Stimulated activated CD8-positive, alpha-beta memory T cell treated with anti-CD3 and anti-CD28 coated beads, Interleukin-7, amount 100 ng/mL, for 4 hours (primary cell): ENCODE measurements around the gene LRRC74B.
"Not testable (repeated sequence)": the region's sequence is repeated elsewhere in the genome, so short reads cannot be mapped to it uniquely, and the experiment has no call there.

Source experiments
- DNase-seq, 2 donors: peaks; one replicate each; pipeline ENCODE4 v3.0.0-alpha.2; 2020; ENCODE audit warnings: low read depth in 2 of 2

LRRC74B gene

DNA sequence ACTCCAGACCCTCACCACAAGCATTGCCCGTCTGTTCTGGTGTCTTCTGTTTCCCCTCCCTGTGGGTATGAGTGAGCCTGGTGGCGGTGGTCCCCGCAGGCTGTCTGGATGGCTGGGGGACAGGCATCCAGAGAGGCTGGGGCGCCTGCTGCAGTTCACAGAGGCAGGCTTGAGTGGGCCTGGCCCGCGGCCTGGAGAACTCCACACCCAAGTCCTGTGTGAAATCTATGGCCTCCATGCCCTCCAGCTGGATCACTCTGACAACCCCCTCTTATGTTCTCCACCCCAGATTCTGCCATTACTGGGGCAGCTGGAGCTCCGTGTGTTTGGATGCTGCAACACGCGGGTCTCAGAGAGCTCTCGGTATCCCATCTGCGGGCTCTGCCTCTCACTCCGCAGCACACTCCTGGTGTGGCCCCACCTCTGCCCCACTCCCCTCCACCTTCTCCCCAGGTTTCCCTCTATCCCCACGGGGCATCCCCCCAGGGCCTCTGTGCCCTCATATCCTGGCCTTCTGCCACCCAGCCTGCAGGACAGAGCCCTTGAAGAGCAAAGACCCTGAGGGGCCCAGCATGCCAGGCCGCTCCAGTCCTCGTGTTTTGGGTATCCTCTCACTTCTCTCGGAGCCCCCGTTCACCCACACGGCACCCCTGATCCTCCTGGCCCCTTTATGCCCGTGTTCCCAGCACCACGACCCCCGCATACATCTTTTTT is 31.3 kb downstream of the LRRC74B start:
- no peak for DNase-seq

DNA sequence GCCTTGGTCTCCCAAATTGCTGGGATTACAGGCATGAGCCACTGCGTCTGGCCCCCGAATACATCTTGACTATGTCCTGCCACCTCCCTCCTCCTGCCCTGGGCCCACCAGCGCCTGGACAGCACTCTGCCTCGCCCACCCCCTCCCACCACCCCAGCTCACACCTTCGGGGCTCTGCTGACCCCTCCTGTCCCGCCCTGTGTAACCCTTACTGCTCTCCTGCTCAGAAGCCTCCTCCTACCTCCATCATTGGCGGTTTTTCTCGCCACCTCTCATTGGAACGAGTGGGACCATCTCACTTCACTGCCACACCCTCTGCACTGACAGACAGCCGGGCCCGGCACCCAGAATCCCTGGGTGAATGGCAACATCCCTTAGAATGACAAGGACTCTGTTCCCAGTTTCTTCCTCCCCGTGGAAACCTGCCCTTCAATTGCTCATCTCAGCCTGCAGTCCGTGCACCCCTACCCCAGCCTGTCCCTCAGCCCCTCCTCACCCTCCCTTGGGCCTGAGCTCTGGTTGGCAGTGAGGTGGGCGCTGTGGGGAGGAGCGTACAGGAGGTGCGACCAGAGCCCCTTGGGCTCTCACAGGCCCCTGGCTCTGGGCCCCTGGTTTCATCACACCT is 32.2 kb downstream of the LRRC74B start:
- DNase-seq, result no peak

- no peak for DNase-seq
These were observed 33.2 kb downstream of the LRRC74B start for GRCh38 chr22:21078916-21079315.

GRCh38 chr22:21079493-21079892 is 33.7 kb downstream of the LRRC74B start:
- DNase-seq, result no peak

- no peak for DNase-seq
These were observed 34.8 kb downstream of the LRRC74B start for GRCh38 chr22:21080435-21081137.

DNA sequence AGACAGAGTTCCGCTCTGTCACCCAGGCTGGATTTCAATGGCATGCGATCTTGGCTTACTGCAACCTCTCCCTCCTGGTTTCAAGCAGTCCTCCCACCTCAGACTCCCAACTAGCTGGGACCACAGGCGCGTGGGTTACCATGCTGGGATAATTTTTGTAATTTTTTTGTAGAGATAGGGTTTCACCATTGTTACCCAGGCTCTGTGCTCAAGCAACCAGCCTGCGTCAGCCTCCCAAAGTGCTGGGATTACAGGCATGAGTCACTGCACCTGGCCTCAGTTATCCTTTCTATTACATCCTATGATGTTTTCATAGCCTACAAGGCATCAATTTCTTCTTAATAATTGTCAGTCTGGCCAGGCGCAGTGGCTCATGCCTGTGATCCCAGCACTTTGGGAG is 36.5 kb downstream of the LRRC74B start:
- DNase-seq, result no peak

DNA sequence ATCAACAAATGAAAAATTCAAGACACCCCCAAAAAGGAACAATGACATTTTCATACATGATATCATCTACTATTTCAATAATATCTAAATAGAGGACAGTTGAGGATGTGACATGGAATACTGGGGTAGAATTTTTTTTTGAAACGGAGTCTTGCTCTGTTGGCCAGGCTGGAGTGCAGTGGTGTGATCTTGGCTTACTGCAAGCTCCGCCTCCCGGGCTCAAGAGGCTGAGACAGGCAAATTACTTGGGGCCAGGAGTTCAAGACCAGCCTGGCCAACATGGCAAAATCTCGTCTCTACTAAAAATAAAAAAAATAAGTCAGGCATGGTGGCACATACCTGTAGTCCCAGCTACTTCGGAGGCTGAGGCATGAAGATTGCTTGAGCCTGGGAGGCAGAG is 41.4 kb downstream of the LRRC74B start:
- no peak for DNase-seq

- not testable (repeated sequence) for DNase-seq
These were observed 42.2 kb downstream of the LRRC74B start for GRCh38 chr22:21087926-21088325.

GRCh38 chr22:21091220-21091619 is 45.5 kb downstream of the LRRC74B start:
- DNase-seq, result not testable (repeated sequence)

DNA sequence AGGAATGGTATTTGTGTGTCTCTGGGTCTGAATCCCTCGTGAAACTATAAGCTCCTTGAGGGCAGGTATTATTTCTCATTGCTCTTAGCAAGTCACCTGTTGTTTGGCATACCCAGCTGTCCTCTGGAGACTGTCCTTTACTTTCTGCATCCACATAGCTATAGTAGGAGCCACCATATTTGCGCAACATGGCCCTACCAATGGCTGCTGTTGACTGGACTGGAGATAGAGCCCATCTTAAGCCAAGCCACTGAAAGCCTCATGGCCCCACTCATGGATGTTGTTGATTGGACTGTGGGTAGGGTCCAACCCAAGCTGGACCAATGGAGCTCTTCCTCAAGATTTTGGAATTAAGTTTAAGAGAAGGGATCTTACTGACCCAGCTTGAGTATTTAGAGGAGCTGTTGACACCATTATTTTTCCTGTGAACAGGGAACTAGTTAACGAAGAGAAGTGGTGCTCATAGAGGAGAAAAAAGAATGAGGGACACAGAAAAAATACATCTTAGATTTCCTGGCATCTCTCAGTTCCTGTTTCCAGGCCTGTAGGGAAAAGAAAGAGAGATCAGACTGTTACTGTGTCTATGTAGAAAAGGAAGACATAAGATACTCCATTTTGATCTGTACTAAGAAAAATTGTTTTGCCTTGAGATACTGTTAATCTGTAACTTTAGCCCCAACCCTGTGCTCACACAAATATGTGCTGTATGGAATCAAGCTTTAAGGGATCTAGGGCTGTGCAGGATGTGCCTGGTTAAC is 47.2 kb downstream of the LRRC74B start:
- no peak for DNase-seq

DNA sequence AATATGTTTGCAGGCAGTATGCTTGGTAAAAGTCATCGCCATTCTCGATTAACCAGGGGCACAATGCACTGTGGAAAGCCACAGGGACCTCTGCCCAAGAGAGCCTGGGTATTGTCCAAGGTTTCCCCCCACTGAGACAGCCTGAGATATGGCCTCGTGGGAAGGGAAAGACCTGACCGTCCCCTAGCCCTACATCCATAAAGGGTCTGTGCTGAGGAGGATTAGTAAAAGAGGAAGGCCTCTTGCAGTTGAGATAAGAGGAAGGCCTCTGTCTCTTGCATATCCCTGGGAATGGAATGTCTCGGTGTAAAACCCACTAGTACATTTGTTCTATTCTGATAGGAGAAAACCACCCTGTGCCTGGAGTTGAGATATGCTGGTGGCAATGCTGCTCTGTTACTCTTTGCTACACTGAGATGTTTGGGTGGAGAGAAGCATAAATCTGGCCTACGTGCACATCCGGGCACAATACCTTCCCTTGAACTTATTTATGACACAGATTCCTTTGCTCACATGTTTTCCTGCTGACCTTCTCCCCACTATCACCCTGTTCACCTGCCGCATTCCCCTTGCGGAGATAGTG is 47.9 kb downstream of the LRRC74B start:
- not testable (repeated sequence) for DNase-seq

- no peak for DNase-seq
These were observed 49.4 kb downstream of the LRRC74B start for GRCh38 chr22:21094911-21095772.

GRCh38 chr22:21095773-21096107 is 50.0 kb downstream of the LRRC74B start:
- DNase-seq, result no peak

- not testable (repeated sequence) for DNase-seq
These were observed 51.1 kb downstream of the LRRC74B start for GRCh38 chr22:21096878-21097277.

DNA sequence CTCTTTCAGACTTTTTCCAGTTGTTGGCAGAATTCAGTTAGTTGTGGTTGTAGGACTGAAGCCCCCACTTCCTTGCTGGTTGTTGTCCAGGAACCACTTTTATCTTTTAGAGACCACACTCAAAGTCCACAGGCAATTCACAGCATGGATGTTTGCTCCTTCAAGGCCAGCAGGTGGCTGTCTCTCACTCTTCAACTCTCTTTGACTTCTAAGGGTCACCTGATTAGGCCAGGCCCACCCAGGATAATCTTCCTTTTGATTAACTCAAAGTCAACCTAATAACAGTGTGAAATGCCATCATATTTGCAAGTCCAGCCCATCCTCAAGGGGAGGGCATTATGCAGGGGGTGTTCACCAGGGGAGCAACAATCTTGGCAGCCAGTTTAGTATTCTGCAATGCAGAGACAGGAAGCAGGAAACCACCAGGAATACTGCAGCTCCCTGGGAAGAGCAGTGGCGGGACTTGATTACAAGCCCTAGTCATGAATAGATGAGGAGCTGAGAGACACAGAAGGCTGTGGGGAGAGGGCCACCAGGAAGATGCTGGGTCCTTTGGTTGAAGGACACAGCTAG is 52.4 kb downstream of the LRRC74B start:
- DNase-seq, result no peak

- DNase-seq, result no peak
These were observed 53.8 kb downstream of the LRRC74B start for GRCh38 chr22:21099578-21099977.

DNA sequence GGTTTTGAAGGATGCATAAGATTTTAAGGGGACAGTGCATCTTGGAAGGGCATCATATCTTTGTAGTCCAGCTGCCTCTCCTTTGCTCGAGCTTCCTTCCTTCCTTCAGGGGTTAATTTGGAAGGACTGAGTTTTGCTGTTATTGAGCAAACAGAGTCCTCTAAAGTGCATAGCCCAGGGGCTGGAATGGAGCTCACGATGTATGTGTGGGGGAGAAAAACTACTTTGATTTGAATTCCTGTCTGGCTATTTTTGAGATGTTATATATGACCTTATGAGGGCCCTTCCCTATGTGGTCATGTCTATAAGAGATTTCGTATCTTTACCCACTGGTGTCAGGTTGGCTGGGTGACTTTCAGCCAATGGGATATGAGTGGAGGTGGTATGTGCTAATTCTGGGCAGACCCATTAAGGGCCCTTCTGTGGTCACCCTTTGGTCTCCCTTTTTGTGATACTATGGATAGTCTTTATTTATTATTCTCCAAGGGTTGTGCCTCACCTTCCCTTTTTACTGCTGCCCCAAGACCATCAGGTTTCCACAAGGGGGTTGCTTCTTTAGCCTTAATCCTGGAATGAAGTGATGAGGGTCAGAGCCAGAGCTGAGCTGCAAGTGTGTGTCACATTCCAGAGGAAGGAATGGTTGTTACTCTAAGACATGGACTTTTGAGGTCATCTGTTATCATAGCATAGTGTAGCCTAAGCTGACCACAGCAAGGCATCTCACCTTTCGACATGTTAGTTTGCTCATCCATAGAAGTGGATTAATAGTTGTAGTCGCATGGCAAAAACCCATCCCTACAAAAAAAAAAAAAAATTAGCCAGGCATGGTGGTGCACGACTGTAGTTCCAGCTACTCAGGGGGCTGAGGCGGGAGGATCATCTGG is 54.6 kb downstream of the LRRC74B start:
- DNase-seq, result no peak

DNA sequence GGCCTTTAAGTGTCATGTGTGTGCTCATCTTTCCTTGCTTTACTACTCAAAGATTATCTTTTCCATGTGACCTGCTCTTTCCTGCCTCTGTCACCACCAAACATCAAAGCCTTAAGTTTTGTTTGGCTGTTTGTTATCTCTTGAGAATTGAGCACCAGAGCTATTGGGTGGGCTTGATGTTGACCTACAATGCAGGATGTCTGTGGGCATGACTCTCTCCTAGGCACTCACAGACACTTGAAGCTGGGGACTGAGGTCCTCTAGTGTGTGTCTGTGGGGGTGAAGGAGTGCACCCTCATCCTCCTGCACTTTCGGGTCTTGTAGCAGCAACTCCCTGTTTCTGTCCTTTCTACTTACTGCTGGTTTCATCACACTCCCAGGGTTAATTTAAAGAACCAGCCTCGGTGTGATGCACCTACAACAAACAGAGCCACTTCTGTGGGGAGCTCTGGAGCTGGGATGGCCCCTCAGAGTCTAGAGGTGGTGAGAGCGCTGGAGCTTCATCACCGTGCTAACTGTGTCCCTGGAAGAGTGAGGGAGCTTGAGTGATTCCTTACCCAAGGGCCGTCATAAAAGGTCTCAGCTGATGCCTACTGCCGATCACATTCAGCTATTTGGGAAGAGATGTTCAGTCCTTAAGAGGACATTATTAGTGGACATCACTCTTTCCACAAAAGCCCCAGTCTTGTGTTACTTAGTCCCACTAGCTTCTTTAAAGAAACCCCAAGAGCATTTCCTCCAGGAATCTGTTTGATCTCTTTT is 56.3 kb downstream of the LRRC74B start:
- no peak for DNase-seq
